GM18520 (cell line): ENCODE measurements around the gene CDCA7.
"Not testable (repeated sequence)": the region's sequence is repeated elsewhere in the genome, so short reads cannot be mapped to it uniquely, and the experiment has no call there.

Source experiments
- ATAC-seq: cut with Tn5 transposase; IDR thresholded peaks from one replicate; pipeline ENCODE4 v1.9.1; 2021; ENCODE audit not compliant: unreplicated experiment

CDCA7 gene

DNA sequence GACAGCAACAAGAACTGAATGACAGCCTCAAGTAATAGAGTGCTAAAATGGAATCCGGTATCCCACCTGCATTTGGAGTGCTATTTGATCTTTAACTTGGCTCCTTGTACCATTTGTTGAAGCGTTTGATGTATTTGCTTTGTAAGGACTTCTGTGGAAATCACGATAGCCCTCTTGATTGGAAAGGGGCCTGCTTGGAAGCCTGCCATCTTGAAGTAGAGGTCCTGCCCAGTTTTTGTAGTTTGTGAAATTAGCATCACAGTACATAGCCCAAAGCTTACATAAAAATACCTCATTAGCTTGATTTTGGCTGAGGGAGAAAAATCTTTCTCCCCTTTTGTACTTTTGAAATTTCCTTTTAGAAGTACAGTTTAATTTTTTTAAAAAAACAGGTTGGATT lies 2.7 kb downstream of the CDCA7 start:
- ATAC-seq, result no peak

DNA sequence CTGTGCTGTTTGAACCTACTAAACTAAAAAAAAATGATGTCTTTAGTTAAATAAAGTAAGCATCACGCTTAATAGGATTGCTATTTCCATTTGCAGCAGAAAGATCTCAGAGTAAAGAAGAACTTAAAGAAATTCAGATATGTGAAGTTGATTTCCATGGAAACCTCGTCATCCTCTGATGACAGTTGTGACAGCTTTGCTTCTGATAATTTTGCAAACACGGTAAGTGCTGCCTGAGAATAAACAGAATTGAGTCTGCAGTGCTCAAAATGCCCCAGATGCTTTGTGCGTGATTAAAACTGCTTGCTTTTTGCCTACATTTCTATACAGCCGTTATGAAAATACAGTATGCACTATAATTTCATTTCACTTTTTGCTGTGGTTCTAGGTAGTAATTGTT lies 3.9 kb downstream of the CDCA7 start:
- no peak for ATAC-seq

DNA sequence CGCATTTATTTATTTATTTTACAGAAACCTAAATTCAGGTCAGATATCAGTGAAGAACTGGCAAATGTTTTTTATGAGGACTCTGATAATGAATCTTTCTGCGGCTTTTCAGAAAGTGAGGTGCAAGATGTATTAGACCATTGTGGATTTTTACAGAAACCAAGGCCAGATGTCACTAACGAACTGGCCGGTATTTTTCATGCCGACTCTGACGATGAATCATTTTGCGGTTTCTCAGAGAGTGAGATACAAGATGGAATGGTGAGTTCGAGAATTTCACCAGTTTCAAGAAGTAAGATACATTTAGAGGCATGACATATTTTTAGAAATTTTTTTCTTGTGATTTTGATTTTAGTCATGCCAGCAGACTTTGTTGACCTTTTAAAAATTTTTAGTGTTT lies 4.6 kb downstream of the CDCA7 start:
- ATAC-seq, result peak; percentile 82

DNA sequence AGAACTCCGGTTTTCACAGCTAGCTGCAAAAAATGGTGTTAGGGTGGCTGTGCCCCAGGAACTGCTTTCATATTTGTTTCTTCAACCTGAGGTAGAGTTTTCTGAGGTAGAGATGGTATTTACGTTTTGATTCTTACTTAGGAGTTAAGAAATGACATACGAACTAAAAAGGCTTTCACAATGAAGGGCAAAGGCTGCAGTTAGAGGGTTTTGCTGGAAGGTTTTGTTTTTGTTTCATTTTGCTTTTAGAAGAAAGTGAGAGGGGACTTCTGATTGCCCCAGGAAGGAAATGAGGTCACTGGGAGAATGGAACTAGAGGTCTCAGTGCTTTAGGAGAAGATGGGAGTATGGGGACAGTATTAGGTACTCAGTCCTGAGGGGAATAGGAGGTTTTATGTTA lies 15.5 kb downstream of the CDCA7 start:
- no peak for ATAC-seq

DNA sequence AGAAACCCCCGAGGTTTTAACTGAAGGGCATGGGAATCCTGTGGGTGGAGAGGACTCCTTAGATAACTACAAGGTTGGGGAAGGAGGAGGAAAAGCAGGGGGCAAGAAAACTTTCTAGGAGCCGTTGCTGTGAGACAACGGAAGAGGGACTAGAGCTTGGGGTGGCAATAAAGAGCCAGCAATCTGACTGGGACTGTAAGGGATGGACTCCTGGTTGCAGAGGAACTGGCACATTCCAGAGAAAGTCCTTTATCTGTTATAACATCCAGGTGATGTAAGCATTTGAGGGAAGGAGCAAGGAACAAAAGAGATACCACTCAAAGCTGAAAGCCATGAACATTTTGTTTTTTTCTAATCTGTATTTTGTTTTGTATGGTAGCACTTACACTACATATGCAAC lies 16.4 kb downstream of the CDCA7 start:
- ATAC-seq, result no peak

DNA sequence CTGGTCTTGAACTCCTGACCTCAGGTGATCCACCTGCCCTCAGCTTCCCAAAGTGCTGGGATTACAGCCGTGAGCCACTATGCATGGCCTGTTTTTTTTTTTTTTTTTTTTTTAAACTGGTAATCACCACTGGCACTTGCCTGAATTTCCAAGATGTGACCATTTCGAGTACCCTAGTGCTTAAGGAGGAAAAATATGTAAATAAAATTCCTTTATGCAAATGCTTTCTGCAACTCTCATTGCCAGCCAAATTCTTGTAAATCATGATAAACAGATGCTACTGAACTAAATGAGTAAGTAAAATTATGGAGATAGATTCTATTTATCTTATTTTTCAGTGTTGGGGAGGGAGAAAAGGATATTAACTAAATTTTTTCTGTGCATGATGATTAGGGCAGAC lies 18.6 kb downstream of the CDCA7 start:
- no peak for ATAC-seq

DNA sequence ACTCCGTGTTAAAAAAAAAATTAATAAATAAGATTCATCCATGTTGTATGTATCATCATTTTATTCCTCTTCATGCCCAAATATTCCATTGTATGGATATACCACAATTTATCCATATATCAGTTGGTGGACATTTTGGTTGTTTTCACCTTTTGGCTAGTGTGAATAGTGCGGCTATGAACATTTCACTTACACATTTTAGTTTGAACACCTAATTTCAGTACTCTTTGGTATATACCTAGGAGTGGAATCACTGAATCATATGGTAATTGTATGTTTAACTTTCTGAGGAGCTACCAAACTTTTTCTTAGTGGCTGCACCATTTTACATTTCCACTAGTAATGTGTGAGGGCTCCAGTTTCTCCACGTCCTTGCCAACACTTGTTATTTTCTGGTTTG lies 20.0 kb downstream of the CDCA7 start:
- no peak for ATAC-seq

DNA sequence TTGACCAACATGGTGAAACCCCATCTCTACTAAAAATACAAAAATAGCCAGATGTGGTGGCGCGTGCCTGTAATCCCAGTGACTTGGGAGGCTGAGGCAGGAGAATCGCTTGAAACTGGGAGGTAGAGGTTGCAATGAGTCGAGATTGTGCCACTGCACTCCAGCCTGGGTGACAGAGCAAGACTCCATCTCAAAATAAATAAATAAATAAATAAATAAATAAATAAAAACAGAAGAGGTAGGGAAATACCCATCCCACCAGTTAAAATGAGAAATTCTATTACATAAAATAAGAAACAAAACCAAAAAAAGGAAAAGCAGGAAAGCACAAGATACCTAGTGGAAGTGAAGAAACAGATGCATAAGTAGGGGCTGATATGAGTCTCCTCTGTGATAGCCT lies 30.9 kb downstream of the CDCA7 start:
- not testable (repeated sequence) for ATAC-seq

DNA sequence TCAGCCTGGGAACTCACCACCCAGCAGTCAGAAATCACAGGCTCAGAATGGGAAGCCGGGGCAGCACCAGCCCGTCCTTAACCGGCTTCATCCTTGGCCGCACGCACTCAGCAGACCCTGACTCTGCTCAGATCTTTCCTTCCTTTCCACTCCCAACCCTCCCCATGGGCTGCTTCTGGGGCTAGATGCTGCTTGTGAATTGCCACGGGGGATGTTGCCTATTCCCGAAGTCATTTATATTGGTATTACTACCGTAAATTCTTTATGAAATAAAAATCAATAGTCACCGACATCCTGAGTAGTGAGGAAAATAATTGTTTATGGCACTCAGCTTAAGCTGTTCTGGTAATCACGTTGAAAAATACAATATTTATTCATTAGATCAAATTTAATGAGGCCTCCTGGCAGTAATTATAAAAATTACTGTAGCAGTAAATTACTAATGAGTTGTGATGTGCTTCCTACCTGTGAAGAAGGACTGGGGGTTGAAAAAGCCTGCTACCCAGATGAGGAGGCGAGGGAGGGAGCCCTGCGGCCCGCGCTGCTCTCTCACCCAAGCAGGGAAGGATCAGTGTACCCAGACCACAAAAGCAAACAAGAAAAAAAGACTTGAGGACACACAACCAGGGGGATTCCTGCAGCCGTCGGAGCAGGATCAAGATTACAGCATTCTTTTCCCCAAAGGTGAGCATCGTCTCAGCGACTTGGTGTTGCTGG lies 31.5 kb downstream of the CDCA7 start:
- no peak for ATAC-seq

DNA sequence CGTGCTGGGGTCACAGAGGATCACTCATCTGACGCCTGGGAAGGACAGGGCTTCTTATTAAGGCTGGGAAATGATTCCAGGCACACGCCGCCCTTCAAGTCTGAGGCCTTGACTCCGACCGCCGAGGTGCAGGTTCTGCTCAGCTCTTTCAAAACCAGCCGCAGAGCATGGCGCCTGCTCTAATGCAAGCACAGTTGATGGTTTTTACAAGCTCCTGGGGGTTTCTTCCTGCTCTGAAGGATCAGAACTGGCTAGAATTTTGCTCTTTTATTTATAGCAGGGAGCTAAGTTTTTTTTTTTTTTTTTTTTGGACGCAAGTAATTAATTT lies 32.0 kb downstream of the CDCA7 start:
- ATAC-seq, result no peak

DNA sequence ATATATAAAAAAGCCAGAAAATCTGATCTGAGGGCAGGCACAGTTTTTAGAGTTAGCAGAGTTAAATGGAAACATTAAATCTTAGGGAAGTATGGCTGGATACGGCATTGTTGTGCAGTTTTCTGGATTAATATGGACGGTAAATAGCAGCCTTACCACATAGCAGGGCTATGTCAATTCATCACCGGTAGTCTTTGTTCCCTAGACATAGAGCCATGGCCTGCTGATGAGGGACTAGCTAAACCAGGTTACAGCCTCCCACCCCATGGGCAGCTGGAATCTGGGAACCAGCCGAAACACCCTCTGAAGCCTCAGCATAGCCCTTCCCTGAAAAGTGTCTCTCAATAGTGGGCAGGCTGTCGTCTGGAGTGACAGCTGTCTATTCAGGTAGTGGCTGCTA lies 32.4 kb downstream of the CDCA7 start:
- no peak for ATAC-seq

DNA sequence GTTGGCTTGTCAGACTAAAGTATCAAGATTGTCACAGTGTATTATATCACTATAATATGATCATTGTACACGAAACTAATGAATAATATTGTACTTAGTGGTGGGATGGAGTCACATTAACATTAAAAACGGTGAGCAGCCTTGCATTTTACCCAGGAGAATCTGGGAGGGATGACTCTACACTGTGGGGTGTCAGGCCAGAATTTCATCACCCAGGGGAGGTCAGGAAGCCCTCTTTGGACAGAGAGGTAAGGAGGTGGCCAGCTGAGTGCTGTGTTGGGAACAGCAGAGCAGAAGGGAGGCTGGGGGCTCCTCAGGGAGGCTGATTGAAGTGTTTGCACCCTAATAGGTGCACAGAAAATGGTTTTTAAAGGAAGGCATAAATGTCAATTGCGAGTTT lies 33.0 kb downstream of the CDCA7 start:
- no peak for ATAC-seq

DNA sequence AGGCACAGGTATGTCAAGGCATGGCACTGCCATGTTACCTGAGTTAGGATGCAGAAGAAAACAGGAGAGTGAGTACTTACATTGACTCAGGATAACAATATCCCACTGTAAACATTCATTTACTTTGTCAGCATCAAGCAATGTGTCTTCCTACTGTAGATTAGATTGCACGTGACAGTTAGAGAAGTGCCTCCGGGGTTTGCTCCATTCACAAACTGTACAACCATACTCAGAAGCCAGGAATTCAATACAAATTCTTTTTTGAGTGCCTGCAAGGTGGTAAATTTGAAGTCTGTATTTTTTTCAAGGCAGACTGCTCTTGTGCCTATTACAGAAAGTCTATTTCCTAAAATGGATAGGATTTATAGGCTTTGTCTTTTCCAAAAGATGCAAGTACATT lies 34.1 kb downstream of the CDCA7 start:
- no peak for ATAC-seq

DNA sequence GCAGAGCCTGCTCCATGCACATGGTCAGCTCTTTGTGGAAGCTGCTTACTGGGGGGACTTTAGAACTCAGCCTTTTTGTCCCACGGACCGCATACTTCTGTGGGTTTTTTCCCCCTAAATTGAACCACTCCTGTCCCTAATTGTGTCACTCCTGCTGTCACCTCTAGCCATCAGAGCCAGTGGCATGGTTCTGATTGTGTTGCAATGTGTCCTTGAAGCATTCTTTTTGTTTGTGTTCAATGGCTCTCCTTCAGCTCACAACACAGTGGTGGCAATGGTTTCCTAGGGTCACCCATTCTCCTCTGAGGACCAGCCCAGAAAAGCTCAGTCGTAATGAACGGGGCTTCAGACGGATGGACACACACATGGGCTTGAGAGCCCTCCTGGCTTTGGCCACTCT lies 35.4 kb downstream of the CDCA7 start:
- no peak for ATAC-seq

DNA sequence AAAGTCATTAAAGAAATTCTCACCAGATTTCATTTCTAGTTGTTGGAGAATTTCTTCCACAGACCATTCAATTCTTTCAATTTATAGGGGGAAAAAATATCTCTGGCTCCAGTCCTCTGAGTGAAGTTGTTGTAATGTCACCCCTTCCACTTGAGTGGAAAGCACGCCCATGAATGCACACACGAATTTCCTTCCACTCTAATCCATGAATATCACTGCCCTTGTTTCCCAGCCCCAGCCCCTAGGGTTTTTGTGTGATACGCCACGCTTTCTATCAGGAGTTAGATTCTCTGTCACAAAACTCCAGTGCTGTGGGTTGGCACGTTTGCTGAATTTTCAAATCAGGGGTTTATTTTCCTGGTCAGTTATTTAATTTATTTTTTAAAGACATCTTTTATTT lies 38.1 kb downstream of the CDCA7 start:
- no peak for ATAC-seq

DNA sequence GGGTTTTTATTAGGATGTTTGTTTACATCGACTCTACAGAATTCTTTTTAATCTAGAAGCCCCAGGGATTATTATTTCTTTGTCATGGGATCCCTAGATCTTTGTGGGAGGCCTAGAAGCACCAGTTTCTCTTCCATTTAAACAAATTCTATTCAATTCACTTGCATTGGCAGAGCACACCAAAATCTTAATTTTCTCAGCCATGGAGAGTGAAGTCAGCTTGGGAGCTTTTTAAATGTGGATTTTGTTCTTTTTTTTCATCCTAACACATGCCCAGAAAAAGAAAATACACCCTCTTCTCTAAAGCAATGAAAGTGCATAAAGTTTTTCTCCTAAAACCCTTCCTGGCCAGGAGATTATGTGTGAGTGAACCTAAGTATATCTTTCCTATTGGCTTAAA lies 38.5 kb downstream of the CDCA7 start:
- ATAC-seq, result no peak

DNA sequence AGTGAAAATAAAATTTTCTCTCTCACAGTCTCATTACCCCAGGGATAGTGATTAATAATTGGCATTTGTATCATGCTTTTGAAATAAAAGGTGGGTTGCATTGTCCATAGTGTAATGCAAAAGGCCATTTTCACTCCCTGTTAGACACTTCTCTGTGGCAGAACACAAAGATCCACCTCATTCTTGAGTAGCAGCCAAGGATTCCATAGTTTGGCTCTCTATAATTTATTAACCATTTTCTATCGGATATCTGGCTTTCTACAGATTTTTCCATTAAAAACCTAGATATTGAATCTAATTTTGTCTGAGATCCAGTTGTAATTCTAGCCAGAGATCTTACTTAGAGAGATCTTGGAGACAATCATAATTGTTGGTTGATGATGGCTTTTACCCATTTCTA lies 39.0 kb downstream of the CDCA7 start:
- ATAC-seq, result no peak

DNA sequence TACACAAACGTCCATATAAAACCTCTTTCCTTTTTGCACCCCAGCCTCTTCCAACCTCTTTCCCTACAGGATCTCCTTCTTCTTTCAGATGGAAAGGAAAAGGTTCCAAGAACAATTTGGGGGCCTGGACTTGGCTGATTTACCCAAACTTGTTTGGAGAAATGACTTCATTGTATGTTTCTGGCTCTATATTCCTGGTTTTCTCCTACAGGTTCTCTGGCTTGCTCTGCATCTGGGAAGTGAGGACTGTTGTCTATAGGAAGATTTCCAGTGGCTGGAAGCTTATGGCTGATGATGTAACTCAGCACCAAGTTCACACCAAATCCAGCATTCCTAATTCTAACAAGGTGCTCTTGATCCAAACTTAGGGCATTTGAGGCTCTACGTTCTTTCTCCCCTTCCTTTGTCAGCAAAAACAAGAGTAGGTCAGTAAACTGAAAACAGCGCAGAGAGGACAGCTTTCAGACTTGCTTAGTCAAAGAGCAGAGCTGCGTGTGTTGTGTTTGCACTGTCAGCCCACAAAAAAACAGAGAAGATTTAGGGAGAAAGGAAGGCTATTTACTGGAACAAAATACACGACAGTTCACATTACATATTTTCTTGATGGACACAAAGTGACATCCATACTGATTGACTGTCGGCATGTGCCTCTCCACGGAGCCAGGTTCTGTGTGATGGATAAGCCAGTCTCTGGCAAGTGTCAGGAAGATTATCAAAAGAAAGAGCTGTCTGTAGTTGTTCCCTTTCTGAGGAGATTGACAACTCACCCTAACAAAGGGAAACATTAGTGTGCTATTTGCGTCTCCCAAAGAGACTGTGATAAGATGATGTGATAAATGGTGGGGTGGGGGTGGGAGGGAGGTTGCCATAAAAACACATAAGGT lies 39.7 kb downstream of the CDCA7 start:
- ATAC-seq, result no peak

DNA sequence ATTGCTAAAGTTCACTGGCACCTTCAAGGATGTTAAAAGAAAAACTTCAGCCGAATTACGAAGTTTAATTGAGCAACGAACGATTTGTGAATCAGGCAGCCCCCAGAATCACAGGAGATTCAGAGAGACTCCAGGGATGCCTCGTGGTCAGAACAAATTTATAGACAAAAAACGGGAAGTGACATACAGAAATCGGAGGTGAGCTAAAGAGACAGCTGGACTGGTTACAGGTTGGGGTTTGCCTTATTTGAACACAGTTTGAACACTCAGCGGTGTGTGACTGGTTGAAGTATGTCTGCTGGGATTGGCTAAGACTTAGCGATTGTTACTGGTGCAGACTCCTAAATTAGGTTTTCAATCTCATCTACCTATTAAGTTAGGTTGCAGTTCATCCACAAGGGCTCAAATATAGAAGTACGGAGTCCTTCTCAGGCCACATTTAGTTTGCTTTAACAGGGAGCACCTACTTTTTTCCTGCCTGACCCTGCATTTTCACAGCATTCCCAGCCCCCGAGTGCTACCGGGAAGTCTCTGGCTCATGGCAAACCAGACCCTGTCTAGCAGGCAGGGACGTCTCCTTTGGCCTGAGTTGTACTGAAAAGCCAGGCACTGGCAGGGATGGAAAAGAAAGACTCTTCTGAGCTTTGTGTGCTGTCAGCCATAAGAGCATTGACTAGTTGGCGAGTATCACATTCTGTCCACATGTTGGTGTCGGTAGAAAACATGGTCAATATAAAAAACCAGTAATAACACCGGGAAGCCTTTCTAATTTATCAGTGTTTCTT lies 41.1 kb downstream of the CDCA7 start:
- no peak for ATAC-seq

DNA sequence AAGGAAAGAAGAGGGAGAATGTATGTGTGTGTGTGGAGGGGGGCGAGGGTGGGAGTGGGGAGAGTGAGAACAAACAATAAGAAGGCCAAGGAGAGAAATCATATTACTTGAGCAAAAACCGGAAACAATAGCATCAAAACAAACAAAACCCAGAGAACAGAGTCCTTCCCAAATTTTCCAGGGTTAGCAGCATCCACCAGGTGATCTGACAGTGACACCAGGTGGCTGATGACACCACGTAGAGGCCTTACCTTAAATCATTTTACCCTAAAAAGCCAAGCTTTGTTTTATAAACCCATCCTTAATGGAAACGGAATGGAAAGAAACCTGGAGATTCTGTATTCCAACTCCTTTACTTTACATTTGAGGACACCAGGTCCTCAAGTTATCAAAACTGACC lies 42.9 kb downstream of the CDCA7 start:
- no peak for ATAC-seq

DNA sequence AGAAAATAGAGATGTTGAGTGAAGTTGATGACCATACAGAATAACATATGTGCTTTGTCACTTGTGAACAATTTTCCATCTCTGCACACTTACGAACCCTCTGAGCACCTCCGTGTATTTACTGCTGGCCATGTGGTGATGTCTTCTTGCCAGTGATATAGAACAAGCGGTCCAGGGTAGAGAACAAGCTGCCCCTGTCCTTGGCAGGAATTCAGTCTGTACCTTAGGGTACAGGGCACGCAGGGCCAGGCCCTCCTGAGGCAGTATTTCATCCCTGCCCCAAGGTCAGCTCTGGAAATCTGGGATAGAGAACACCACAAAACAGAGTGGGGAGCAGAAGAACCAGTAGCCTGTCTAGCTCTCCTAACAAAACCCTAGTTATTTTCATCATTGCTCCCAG lies 44.6 kb downstream of the CDCA7 start:
- ATAC-seq, result no peak

DNA sequence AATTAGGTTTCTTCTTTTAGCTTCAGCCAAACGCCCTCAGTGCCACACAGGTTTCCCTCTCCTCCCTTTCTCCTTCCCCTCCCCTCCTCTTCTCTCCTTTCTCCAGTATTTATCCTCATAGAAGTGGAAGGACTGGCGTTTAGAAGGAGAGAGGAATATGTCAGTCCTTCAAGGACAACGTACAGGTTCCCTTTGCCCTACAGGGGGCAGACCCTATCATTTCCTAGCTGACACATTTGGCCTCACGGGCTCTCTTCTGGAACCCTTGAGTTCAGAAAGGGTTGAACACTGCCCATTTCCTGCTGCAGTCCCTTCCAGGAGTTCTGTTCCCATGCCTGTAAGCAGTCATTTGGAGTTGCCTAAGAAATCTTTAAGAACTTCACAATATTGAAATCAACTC lies 46.1 kb downstream of the CDCA7 start:
- no peak for ATAC-seq
